Suprapubic skin (tissue), 4 donors: Measurements from ENCODE around the gene TBX4. TPM values are rescaled to one million over a fixed set of nuclear protein-coding genes. Genes with fewer than 3 reads are reported as not detected.
"Not testable (repeated sequence)": the region's sequence is repeated elsewhere in the genome, so short reads cannot be mapped to it uniquely, and the experiment has no call there.

Experiments used
- DNase-seq, 2 donors: peaks; one replicate each; pipeline ENCODE4 v3.0.0-alpha.2; 2019; ENCODE audit warnings: low spot score in 2 of 2
- H3K27ac ChIP-seq: fragments of 200-600 bp; sonication (generic); one replicate; pipeline ENCODE4 v1.5.1; 2019
- H3K27me3 ChIP-seq: fragments of 200-600 bp; sonication (generic); one replicate; pipeline ENCODE4 v1.5.1; 2019
- H3K36me3 ChIP-seq: fragments of 200-600 bp; sonication (generic); one replicate; pipeline ENCODE4 v1.5.1; 2019
- H3K4me1 ChIP-seq: fragments of 200-600 bp; sonication (generic); one replicate; pipeline ENCODE4 v1.5.1; 2019
- H3K4me3 ChIP-seq: fragments of 200-600 bp; sonication (generic); one replicate; pipeline ENCODE4 v1.5.1; 2019; ENCODE audit warnings: mild to moderate bottlenecking
- H3K9me3 ChIP-seq: fragments of 200-600 bp; sonication (generic); one replicate; pipeline ENCODE4 v1.5.1; 2019
- CTCF ChIP-seq, 2 donors: fragments of 200-600 bp in 1 of 2; fragments of 450-650 bp in 1 of 2; sonication (generic) in 1 of 2; IDR thresholded peaks; one replicate each; pipeline ENCODE4 v1.5.1; 2016 to 2019; ENCODE audit warnings: antibody characterized with exemption in 2 of 2, mild to moderate bottlenecking in 1 of 2, moderate library complexity in 1 of 2
- EP300 ChIP-seq: sonication (generic); formaldehyde crosslinking; IDR thresholded peaks from one replicate; pipeline ENCODE4 v1.6.1; 2017; ENCODE audit warnings: antibody characterized with exemption
- POLR2A ChIP-seq, 2 donors: fragments of 450-650 bp; IDR thresholded peaks; one replicate each; pipeline ENCODE4 v1.6.1; 2017; ENCODE audit warnings: antibody characterized with exemption in 2 of 2, mild to moderate bottlenecking in 2 of 2, moderate library complexity in 2 of 2
- POLR2AphosphoS5 ChIP-seq, 3 donors: sonication (generic); formaldehyde crosslinking; IDR thresholded peaks; one replicate each; pipeline ENCODE4 v1.6.1; 2017; ENCODE audit warnings: antibody characterized with exemption in 3 of 3
- WGBS: methylation state at CpG from one replicate; pipeline ENCODE4 v1.1.5; 2018; 5-methylcytosine and 5-hydroxymethylcytosine counted together
- total RNA-seq, 4 donors: library from RNA; depleted of rRNA; stranded (reverse); fragments of >200 nt; gene quantifications; one replicate each; pipeline ENCODE4 v1.1.0, GENCODE V29; 2016

Gene TBX4
- total RNA-seq, 4 donors from 2014 or later: 0.30 to 0.56 TPM; not detected in 2

DNA sequence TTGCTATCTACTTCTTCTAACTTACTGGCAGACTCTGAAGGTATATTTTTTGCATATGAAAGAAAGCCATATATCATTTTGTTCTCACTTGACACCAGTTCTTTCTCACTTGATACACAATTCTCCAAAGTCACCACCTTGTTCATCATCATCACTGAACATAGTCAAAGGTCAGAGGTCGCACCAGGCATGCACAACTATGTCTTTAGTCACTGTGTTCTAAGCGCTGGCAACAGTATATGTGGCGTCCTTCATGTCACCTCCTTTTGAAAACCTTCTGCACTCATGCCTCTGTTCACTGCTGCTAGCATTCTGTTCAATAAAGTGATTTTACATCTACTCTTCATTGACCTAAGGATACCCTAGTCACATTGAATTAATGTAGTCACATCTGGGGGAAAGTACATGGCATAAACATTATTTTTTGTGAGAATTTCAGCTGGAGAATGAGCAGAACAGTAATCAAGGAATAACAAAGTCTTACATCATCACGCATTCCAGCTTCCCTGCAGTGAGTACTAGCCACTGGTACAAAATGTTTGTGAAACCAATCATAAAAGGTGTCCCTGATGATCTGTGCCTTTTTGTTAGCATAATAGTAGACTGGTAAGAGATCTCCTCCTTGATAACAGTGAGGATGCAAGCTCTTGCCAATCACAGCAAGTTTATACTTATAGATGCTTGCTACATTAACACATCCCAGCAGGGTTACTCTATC is 20.5 kb upstream of the TBX4 start:
- DNase-seq: no peak
- H3K27me3 ChIP-seq: peaks cover 3% of the 10 kb centered on the region
- no peak overlapping the region for H3K27ac ChIP-seq
- no peaks in the 10 kb centered on the region for H3K4me1 ChIP-seq
- no peak for TF ChIP-seq EP300
- no peak for TF ChIP-seq CTCF (IDR thresholded peaks at IDR 0.05)
- no peak for TF ChIP-seq POLR2AphosphoS5 (IDR thresholded peaks at IDR 0.05)
- no peak for TF ChIP-seq POLR2A (IDR thresholded peaks at IDR 0.05)
- H3K4me3 ChIP-seq: no peak overlapping the region
- 84% methylated on average over 4 of the region's 4 CpGs for WGBS
- H3K9me3 ChIP-seq: peaks cover 3% of the 10 kb centered on the region
- no peaks in the 10 kb centered on the region for H3K36me3 ChIP-seq

GRCh38 chr17:61436273-61436672 is 15.9 kb upstream of the TBX4 start:
- TF ChIP-seq CTCF (IDR thresholded peaks at IDR 0.05) (no peak), POLR2AphosphoS5 (IDR thresholded peaks at IDR 0.05) (no peak), POLR2A (IDR thresholded peaks at IDR 0.05) (no peak), EP300 (no peak)
- DNase-seq: no peak
- Histone ChIP-seq H3K36me3 (no peaks in the 10 kb centered on the region), H3K4me3 (no peak overlapping the region), H3K4me1 (no peaks in the 10 kb centered on the region), H3K27me3 (peaks cover 10% of the 10 kb centered on the region), H3K9me3 (peaks cover 6% of the 10 kb centered on the region), H3K27ac (no peak overlapping the region)

DNA sequence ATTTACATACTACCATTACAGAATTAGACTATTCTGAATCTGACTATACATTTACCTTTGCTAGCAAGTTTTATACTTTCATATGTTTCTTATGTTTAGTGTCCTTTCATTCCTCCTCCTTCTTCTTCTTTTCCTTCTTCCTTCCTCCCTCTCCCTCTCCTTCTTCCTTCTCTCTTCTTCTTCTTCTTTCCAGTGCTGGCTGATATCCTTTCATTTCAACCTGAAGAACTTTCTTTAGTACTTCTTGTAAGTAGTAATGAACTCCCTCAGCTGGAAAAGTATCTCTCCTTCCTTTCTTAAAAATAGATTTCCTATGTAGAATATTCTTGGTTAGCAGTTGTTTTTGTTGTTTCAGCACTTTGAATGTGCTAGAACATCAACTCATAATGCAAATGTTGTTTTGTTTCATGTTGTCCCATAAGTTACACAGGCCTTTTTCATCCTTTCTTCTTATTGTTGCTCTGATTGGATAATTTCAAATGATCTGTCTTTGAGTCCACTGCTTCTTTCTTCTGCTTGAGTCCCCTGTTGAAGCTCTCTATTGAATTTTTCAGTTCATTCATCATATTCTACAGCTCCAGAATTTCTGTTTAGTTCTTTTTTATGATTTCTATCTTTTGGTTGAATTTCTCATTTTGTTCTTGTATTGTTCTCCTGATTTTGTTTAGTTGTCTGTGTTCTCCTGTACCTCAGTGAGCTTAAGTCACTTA is 15.1 kb upstream of the TBX4 start:
- no peak for TF ChIP-seq POLR2A (IDR thresholded peaks at IDR 0.05)
- TF ChIP-seq CTCF (IDR thresholded peaks at IDR 0.05): no peak
- no peak for TF ChIP-seq POLR2AphosphoS5 (IDR thresholded peaks at IDR 0.05)
- TF ChIP-seq EP300: no peak
- Histone ChIP-seq H3K9me3 (peaks cover 6% of the 10 kb centered on the region), H3K4me3 (no peak overlapping the region), H3K36me3 (no peaks in the 10 kb centered on the region), H3K4me1 (no peaks in the 10 kb centered on the region), H3K27me3 (peaks cover 12% of the 10 kb centered on the region), H3K27ac (no peak overlapping the region)
- DNase-seq: no peak

- H3K27ac ChIP-seq: no peak overlapping the region
- TF ChIP-seq POLR2AphosphoS5 (IDR thresholded peaks at IDR 0.05): no peak
- TF ChIP-seq POLR2A (IDR thresholded peaks at IDR 0.05): no peak
- no peak for TF ChIP-seq CTCF (IDR thresholded peaks at IDR 0.05)
- no peak for TF ChIP-seq EP300
- no peak for DNase-seq
- H3K4me1 ChIP-seq: no peaks in the 10 kb centered on the region
- H3K4me3 ChIP-seq: no peak overlapping the region
- H3K27me3 ChIP-seq: peaks cover 38% of the 10 kb centered on the region
- H3K36me3 ChIP-seq: no peaks in the 10 kb centered on the region
- H3K9me3 ChIP-seq: peaks cover 6% of the 10 kb centered on the region
Measured at GRCh38 chr17:61440697-61441096, 11.5 kb upstream of the TBX4 start.

GRCh38 chr17:61441507-61441906 is 10.7 kb upstream of the TBX4 start:
- H3K9me3 ChIP-seq, H3K36me3 ChIP-seq, H3K27ac ChIP-seq, DNase-seq, H3K4me3 ChIP-seq, H3K4me1 ChIP-seq: not testable (repeated sequence)
- WGBS: 96% methylated on average over 6 of the region's 6 CpGs
- peaks cover 39% of the 10 kb centered on the region for H3K27me3 ChIP-seq
